K562 (cell line): Measurements from ENCODE around the gene IPO5. TPM values are rescaled to one million over a fixed set of nuclear protein-coding genes. Genes with fewer than 3 reads are reported as not detected.

ENCODE experiments used
- ATAC-seq: fragments of 200-7000 bp; cut with Tn5 transposase; 3 replicates; pipeline ENCODE4 v1.9.1; 2020; ENCODE audit warnings: moderate library complexity
- BruUV-seq: library from RNA; stranded (reverse); fragments of 400-500 nt; replicated peaks from 2 replicates; lab custom pipeline; 2021; lab: Mats Ljungman, UMichigan
- CTCF ChIA-PET: fragments of 300-600 bp; formaldehyde crosslinking; extraction: SDS; loops from one replicate; lab custom pipeline; 2021; ENCODE audit warnings: low intra/inter-chr PET ratio; lab: Yijun Ruan, JAX
- POLR2A ChIA-PET: fragments of 300-600, 350-650 bp; sonication (Branson Sonifier 250); formaldehyde crosslinking; extraction: SDS; loops from one replicate; lab custom pipeline; 2021; ENCODE audit warnings: antibody characterized with exemption, inconsistent platforms; lab: Yijun Ruan, JAX
- DNase-seq, 4 experiments: peaks; one replicate each; pipeline versions ENCODE4 v3.0.0 to v3.0.0-alpha.2; 2011 to 2018; ENCODE audit warnings: low spot score in 3 of 4, mixed read lengths in 3 of 4; ENCODE audit errors: extremely low read depth in 1 of 4
- FAIRE-seq: peaks from 2 replicates; lab custom pipeline; 2011; peaks lifted over from hg19 to GRCh38; lab: Jason Lieb, UNC
- H2AFZ ChIP-seq: 2 replicates; pipeline ENCODE4 v1.6.0; 2011; ENCODE audit warnings: low read depth, low read length, control low read depth, inconsistent platforms
- H3K27ac ChIP-seq: fragments of 200-600 bp; 3 replicates; pipeline ENCODE4 v1.8.0; 2011; ENCODE audit warnings: low read depth, mild to moderate bottlenecking, control low read depth, inconsistent platforms, low read length, moderate library complexity, mixed read lengths; ENCODE audit errors: extremely low read depth
- H3K27me3 ChIP-seq, 2 experiments: fragments of 300-600 bp in 1 of 2; 2 replicates in 1 of 2; 3 replicates in 1 of 2; pipeline versions ENCODE4 v1.6.0 to v1.8.0; 2011; ENCODE audit warnings: inconsistent platforms in 2 of 2, low read length in 2 of 2, mild to moderate bottlenecking in 1 of 2, mixed read lengths in 1 of 2, moderate library complexity in 1 of 2; ENCODE audit not compliant: control insufficient read depth in 2 of 2, insufficient read depth in 2 of 2
- H3K36me3 ChIP-seq: fragments of 300-600 bp; 3 replicates; pipeline ENCODE4 v1.8.0; 2011; ENCODE audit warnings: mild to moderate bottlenecking, low read length, inconsistent platforms; ENCODE audit not compliant: control insufficient read depth, insufficient read depth
- H3K4me1 ChIP-seq, 2 experiments: fragments of 200-600 bp in 1 of 2; replicated peaks in 1 of 2; 2 replicates in 1 of 2; 3 replicates in 1 of 2; pipeline versions ENCODE4 v1.5.1 to v1.8.0; 2011; ENCODE audit warnings: inconsistent platforms in 2 of 2, low read length in 2 of 2, mild to moderate bottlenecking in 1 of 2, mixed read lengths in 1 of 2, moderate library complexity in 1 of 2; ENCODE audit not compliant: control insufficient read depth in 2 of 2, insufficient read depth in 2 of 2
- H3K4me2 ChIP-seq: 2 replicates; pipeline ENCODE4 v1.6.1; 2011; ENCODE audit warnings: low read length, control low read depth, inconsistent platforms, mixed read lengths; ENCODE audit not compliant: insufficient read depth
- H3K4me3 ChIP-seq: fragments of 200-600 bp; sonication (generic), shearing (Covaris generic); 2 replicates; pipeline ENCODE4 v1.5.1; 2016; ENCODE audit warnings: control low read depth, inconsistent platforms
- H3K79me2 ChIP-seq: fragments of 200-600 bp; 3 replicates; pipeline ENCODE4 v1.8.0; 2011; ENCODE audit warnings: low read length, inconsistent platforms; ENCODE audit not compliant: control insufficient read depth, insufficient read depth
- H3K9ac ChIP-seq, 2 experiments: 2 replicates each; pipeline versions ENCODE4 v1.6.0 to v1.6.1; 2011; ENCODE audit warnings: low read depth in 2 of 2, low read length in 2 of 2, control low read depth in 1 of 2, inconsistent platforms in 1 of 2, mild to moderate bottlenecking in 1 of 2, mixed read lengths in 1 of 2; ENCODE audit not compliant: insufficient read depth in 1 of 2
- H3K9me1 ChIP-seq: one replicate; pipeline ENCODE4 v1.6.0; 2011; ENCODE audit warnings: inconsistent platforms, mild to moderate bottlenecking, low read length, moderate library complexity; ENCODE audit not compliant: control insufficient read depth, insufficient read depth
- H3K9me3 ChIP-seq: replicated peaks from 2 replicates; pipeline ENCODE4 v1.5.1; 2011; ENCODE audit warnings: low read depth, low read length, inconsistent platforms; ENCODE audit not compliant: control insufficient read depth, insufficient read depth
- H4K20me1 ChIP-seq: replicated peaks from 2 replicates; pipeline ENCODE4 v1.6.1; 2011; ENCODE audit warnings: low read length, inconsistent platforms, mixed read lengths; ENCODE audit not compliant: control insufficient read depth, insufficient read depth
- ATF7 ChIP-seq: fragments of 450-650 bp; IDR thresholded peaks from 2 replicates; pipeline ENCODE4 v1.7.1; 2014; ENCODE audit warnings: mild to moderate bottlenecking, moderate library complexity
- KLF1 ChIP-seq: fragments of 450-650 bp; IDR thresholded peaks from 2 replicates; pipeline ENCODE4 v1.6.1; 2016; ENCODE audit warnings: missing genetic modification characterization, missing compliant biosample characterization
- NR2F6 ChIP-seq: fragments of 450-650 bp; formaldehyde crosslinking; IDR thresholded peaks from 2 replicates; pipeline ENCODE4 v1.4.0; 2020; ENCODE audit warnings: mild to moderate bottlenecking
- ZNF589 ChIP-seq: fragments of 200-800 bp; sonication (Bioruptor generic); IDR thresholded peaks from 2 replicates; pipeline ENCODE4 v1.6.1; 2016; ENCODE audit warnings: low read depth, missing genetic modification characterization, missing compliant biosample characterization
- WGBS: fragments of 100-300 bp; shearing (Covaris generic); methylation state at CpG from one replicate; pipeline ENCODE4 v1.1.6; 2016; ENCODE audit warnings: low coverage, mixed read lengths; ENCODE audit not compliant: insufficient coverage; ENCODE audit errors: missing lambda C conversion rate; 5-methylcytosine and 5-hydroxymethylcytosine counted together
- in situ Hi-C: fragments of 300-500 bp; cut with MboI; formaldehyde crosslinking; loops from 4 replicates; pipeline ENCODE4 v1.15.0; 2018; ENCODE audit warnings: inconsistent platforms, mixed read lengths
- intact Hi-C: fragments of 100-400 bp; cut with micrococcal nuclease; formaldehyde crosslinking; loops from 2 replicates; pipeline ENCODE4 v1.14.2; 2022
- polyA plus RNA-seq, 8 experiments: library from polyadenylated mRNA; depleted of rRNA in 4 of 8; stranded (reverse) in 5 of 8; unstranded in 3 of 8; fragments of >200 nt; fragmentation: Nextera tagmentation in 2 of 8; fragmentation: Illumina TruSeq in 1 of 8; extraction: Ambion mirVana in 2 of 8; extraction: Trizol in 1 of 8; gene quantifications; 2 replicates each; pipeline versions ENCODE4 v1.2.1 to v1.2.3, GENCODE V29; 2011 to 2014; ENCODE audit warnings: inconsistent platforms in 1 of 8, missing spikeins in 1 of 8
- total RNA-seq, 7 experiments: library from RNA; depleted of rRNA in 6 of 7; stranded (reverse); fragments of >200 nt in 6 of 7; fragmentation: Illumina TruSeq in 2 of 7; extraction: Trizol in 2 of 7; gene quantifications; 2 replicates each; pipeline versions ENCODE4 v1.2.1 to v1.2.3, GENCODE V29; 2011 to 2021; ENCODE audit warnings: low replicate concordance in 1 of 7

IPO5 gene
- total and polyA plus RNA-seq, 9 of the 15 experiments (the other 6 are each of a cell fraction or from before 2014, with no cell fraction given) = 45.8 to 206 (median 134) TPM

DNA sequence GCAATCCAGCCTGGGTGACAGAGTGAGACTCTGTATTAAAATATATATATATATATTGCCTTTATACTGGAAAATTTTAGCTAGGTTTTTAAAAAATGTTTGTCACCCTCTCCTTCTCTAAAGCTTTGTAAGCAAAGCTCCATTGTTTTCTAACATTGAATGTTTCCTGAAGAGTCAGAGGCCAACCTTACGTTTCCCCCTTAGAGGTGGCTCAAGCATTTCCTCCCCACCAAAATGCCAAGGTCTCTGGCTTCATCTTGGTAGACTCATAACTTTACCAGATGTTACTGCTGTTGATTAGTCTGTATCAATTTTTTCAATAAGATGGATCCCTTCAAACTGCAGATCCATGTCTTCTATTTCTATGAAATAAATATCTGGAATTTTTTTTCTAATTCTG is 25.2 kb upstream of the IPO5 start:
- no peak for DNase-seq
- no TSS peak for BruUV-seq
- Histone ChIP-seq H3K9me3 (no peaks in the 10 kb centered on the region), H3K36me3 (no peaks in the 10 kb centered on the region), H3K27ac (no peak overlapping the region), H4K20me1 (no peaks in the 10 kb centered on the region), H3K79me2 (no peaks in the 10 kb centered on the region), H3K4me2 (no peak overlapping the region), H3K27me3 (no peaks in the 10 kb centered on the region; a peak in 1 of 5 replicates), H2AFZ (no peak overlapping the region), H3K4me3 (no peak overlapping the region), H3K9me1 (no peaks in the 10 kb centered on the region), H3K9ac (no peak overlapping the region), H3K4me1 (no peaks in the 10 kb centered on the region)
- intact Hi-C loops = no loop called here
- CTCF ChIA-PET = no interaction called here
- POLR2A ChIA-PET = interaction anchor here (1.6 kb wide), 1 partner anchor 11 kb away, joined by 4 read pairs; no protein-coding TSS in a partner anchor
- TF ChIP-seq KLF1 (tag) (no peak), NR2F6 (no peak)
- ATAC-seq = no peak
- in situ Hi-C loops = no loop called here
- no peak for FAIRE-seq
- WGBS = 0% methylated on average over 1 of the region's 1 CpG

DNA sequence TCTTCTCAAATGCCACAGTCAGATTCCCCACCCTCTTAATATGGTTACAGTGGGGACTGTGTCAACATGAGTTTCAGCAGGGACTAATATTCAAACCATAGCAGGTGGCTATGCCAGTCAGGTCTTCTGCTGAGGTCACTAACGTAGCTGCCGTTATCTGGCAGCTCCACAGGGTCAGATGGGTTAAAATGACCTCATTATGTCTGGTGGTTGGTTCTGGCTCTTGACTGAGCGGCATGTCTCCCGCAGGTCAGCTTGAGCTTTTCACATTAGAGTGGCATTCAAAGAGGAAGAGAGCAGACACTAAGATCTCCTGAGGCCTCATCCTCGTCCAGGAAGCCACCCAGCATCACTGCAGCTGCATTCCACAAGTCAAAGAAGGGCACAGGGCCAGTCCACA is 21.4 kb upstream of the IPO5 start:
- ChIA-PET CTCF (no interaction called here), POLR2A (interaction anchor here (0.7 kb wide), 1 partner anchor 184 kb away, joined by 3 read pairs; no protein-coding TSS in a partner anchor)
- FAIRE-seq (no peak), DNase-seq (no peak), ATAC-seq (no peak)
- no peaks in the 10 kb centered on the region for H3K4me1 ChIP-seq
- TF ChIP-seq ATF7 (peak; percentile 18; the same call in 1 of the 2 replicates), ZNF589 (CRISPR knock-in tag) (no peak)
- intact Hi-C loops (no loop called here), in situ Hi-C loops (no loop called here)
- no peak overlapping the region for H3K27ac ChIP-seq
- H4K20me1 ChIP-seq = no peaks in the 10 kb centered on the region
- H3K9me3 ChIP-seq = no peaks in the 10 kb centered on the region
- H3K36me3 ChIP-seq = no peaks in the 10 kb centered on the region
- BruUV-seq = no TSS peak
- H3K4me3 ChIP-seq = no peak overlapping the region
- no peaks in the 10 kb centered on the region; a peak in 1 of 5 replicates for H3K27me3 ChIP-seq
- WGBS = 0% methylated on average over 5 of the region's 5 CpGs
- H2AFZ ChIP-seq = no peak overlapping the region
- no peak overlapping the region for H3K4me2 ChIP-seq
- no peak overlapping the region for H3K9ac ChIP-seq
- no peaks in the 10 kb centered on the region for H3K79me2 ChIP-seq
- no peaks in the 10 kb centered on the region for H3K9me1 ChIP-seq
